Endothelial cell of umbilical vein (primary cell): ENCODE data around the gene SF3B4.

Experiments used
- EZH2 ChIP-seq: IDR thresholded peaks from 2 replicates; pipeline ENCODE4 v1.6.1; 2012; ENCODE audit warnings: borderline replicate concordance, low read depth, mild to moderate bottlenecking, moderate library complexity, low read length, inconsistent platforms; ENCODE audit not compliant: severe bottlenecking
- TF ChIP-seq, protein P1 (sequence below), 2 donors: IDR thresholded peaks; 1 replicate in 1 of 2; 2 replicates in 1 of 2; pipeline ENCODE4 v1.5.1; 2011; ENCODE audit warnings: low read length in 2 of 2, mild to moderate bottlenecking in 2 of 2, moderate library complexity in 2 of 2, control low read depth in 1 of 2, inconsistent platforms in 1 of 2, low read depth in 1 of 2; ENCODE audit not compliant: insufficient read depth in 1 of 2; ENCODE audit errors: extremely low read depth in 1 of 2

DNA sequence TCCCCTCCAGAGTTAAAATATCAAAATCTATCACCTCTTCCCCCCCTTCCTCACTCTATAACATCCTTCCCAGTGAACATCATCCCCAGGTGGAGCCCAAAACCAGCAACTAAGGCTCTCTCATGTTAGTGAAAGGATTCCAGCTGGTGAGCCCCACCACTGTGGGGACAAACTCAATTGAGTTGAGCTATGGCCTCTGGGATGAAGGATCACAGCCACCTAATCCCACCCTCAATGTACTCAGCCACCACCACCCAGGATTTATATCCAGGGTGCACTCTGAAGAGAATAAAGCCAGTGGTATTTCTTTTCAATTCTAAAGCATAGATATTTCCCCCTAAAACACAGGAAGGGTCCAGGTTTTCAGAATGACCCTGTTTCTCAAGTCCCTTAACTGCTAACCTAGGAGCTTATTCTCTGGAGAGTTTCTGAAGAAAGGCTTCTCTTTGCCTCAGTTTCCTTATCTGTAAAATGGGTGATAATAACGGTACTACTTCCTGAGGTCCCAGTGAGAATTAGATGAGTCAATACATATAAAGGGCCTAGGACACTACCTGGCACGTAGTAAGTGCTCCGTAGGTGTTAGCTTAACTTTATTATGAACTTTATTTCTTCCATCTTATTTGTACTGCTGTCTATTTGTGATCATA lies 43.9 kb downstream of the SF3B4 start:
- TF ChIP-seq, protein P1, sequence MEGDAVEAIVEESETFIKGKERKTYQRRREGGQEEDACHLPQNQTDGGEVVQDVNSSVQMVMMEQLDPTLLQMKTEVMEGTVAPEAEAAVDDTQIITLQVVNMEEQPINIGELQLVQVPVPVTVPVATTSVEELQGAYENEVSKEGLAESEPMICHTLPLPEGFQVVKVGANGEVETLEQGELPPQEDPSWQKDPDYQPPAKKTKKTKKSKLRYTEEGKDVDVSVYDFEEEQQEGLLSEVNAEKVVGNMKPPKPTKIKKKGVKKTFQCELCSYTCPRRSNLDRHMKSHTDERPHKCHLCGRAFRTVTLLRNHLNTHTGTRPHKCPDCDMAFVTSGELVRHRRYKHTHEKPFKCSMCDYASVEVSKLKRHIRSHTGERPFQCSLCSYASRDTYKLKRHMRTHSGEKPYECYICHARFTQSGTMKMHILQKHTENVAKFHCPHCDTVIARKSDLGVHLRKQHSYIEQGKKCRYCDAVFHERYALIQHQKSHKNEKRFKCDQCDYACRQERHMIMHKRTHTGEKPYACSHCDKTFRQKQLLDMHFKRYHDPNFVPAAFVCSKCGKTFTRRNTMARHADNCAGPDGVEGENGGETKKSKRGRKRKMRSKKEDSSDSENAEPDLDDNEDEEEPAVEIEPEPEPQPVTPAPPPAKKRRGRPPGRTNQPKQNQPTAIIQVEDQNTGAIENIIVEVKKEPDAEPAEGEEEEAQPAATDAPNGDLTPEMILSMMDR (IDR thresholded peaks at IDR 0.05; ENCODE audit: extremely low read depth in 1 of 2, insufficient read depth in 1 of 2, low read depth in 1 of 2, low read length in 2 of 2), result no peak
- no peak for TF ChIP-seq EZH2
